ENCODE results near the gene LURAP1L.

LURAP1L gene

DNA sequence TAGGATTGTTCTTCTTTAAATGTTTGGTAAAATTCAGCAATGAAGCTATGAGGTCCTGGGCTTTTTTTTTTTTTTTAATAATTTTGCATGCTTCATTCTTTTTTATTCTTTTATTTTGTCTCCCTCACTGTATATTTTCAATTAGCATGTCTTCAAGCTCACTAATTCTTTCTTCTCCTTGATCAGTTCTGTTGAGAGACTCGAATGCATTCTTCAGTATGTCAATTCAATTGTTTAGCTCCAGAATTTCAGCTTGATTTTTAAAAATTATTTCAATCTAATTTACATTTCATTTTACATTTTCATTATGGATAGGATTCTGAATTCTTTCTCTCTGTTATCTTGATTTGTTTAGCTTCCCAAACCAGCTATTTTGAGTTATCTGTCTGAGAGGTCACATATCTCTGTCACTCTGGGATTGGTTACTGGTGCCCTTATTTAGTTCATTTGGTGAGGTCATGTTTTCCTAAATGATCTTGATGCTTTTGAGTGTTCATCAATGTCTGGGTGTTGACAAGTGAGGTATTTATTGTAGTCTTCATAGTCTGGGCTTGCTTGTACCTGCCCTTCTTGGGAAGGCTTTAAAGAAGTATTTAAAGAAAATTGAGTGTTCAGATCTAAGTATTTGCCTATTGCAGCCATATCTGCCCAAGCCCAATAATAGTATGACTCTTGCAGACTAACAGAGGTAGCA is 9.1 kb downstream of the LURAP1L start (continued):
- no peak for TF ChIP-seq ZBTB49 (tag by site-specific recombination; IDR thresholded peaks at IDR 0.05; ENCODE audit: low read depth)
- TF ChIP-seq ZNF354C (tag by site-specific recombination; IDR thresholded peaks at IDR 0.05; ENCODE audit: borderline replicate concordance, low read depth) = no peak
- no peak for TF ChIP-seq ZNF645 (tag by site-specific recombination; IDR thresholded peaks at IDR 0.05)
- TF ChIP-seq FEZF1 (tag by site-specific recombination; IDR thresholded peaks at IDR 0.05) = peak; percentile 59
- no peak for TF ChIP-seq ZNF202 (tag by site-specific recombination; IDR thresholded peaks at IDR 0.05; ENCODE audit: borderline replicate concordance)
- TF ChIP-seq, protein P1, sequence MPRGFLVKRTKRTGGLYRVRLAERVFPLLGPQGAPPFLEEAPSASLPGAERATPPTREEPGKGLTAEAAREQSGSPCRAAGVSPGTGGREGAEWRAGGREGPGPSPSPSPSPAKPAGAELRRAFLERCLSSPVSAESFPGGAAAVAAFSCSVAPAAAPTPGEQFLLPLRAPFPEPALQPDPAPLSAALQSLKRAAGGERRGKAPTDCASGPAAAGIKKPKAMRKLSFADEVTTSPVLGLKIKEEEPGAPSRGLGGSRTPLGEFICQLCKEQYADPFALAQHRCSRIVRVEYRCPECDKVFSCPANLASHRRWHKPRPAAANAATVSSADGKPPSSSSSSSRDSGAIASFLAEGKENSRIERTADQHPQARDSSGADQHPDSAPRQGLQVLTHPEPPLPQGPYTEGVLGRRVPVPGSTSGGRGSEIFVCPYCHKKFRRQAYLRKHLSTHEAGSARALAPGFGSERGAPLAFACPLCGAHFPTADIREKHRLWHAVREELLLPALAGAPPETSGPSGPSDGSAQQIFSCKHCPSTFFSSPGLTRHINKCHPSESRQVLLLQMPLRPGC (tag by site-specific recombination; IDR thresholded peaks at IDR 0.05) = no peak
- TF ChIP-seq KLF1 (tag by site-specific recombination; IDR thresholded peaks at IDR 0.05) = no peak
- no peak for TF ChIP-seq ZNF626 (tag by site-specific recombination; IDR thresholded peaks at IDR 0.05)
- no peak for TF ChIP-seq ZFP41 (tag by site-specific recombination; IDR thresholded peaks at IDR 0.05; ENCODE audit: borderline replicate concordance)
- TF ChIP-seq ZNF548 (tag by site-specific recombination; IDR thresholded peaks at IDR 0.05) = no peak
- no peak for TF ChIP-seq ZNF830 (tag by site-specific recombination; IDR thresholded peaks at IDR 0.05; ENCODE audit: low read depth)
- no peak for TF ChIP-seq ZNF660 (tag by site-specific recombination; IDR thresholded peaks at IDR 0.05)
- TF ChIP-seq ZEB2 (tag by site-specific recombination; IDR thresholded peaks at IDR 0.05) = no peak
- TF ChIP-seq ZNF341 (tag by site-specific recombination; IDR thresholded peaks at IDR 0.05; ENCODE audit: low read depth) = no peak
- TF ChIP-seq ZNF394 (tag by site-specific recombination; IDR thresholded peaks at IDR 0.05; ENCODE audit: borderline replicate concordance) = peak; percentile 44
- TF ChIP-seq ZIC2 (tag by site-specific recombination; IDR thresholded peaks at IDR 0.05) = no peak
- TF ChIP-seq BCL11A (tag by site-specific recombination; IDR thresholded peaks at IDR 0.05; ENCODE audit: low read depth) = no peak
- TF ChIP-seq ZBTB44 (tag by site-specific recombination; IDR thresholded peaks at IDR 0.05) = no peak
- TF ChIP-seq ZNF514 (tag by site-specific recombination; IDR thresholded peaks at IDR 0.05) = no peak
- no peak for TF ChIP-seq ZNF521 (tag by site-specific recombination; IDR thresholded peaks at IDR 0.05)
- TF ChIP-seq PATZ1 (tag by site-specific recombination; IDR thresholded peaks at IDR 0.05) = 0 out of 2 replicates have a peak, but pooled peaks have one; percentile 6
- no peak for TF ChIP-seq ZNF501 (tag by site-specific recombination; IDR thresholded peaks at IDR 0.05)
